Spleen (tissue), 11 donors: Measurements from ENCODE around the gene PKP4. TPM values are rescaled to one million over a fixed set of nuclear protein-coding genes. Genes with fewer than 3 reads are reported as not detected.

Source experiments
- DNase-seq: peaks from one replicate; pipeline ENCODE4 v3.0.0-alpha.2; 2020
- H3K27ac ChIP-seq, 8 donors: fragments of 200-600 bp; sonication (generic) in 7 of 8; 1 replicate in 4 of 8; 2 replicates in 4 of 8; pipeline versions ENCODE4 v1.5.0 to v1.8.0; 2016 to 2021; ENCODE audit warnings: inconsistent platforms in 4 of 8, mild to moderate bottlenecking in 4 of 8, moderate library complexity in 1 of 8
- H3K27me3 ChIP-seq, 7 donors: fragments of 200-600 bp; sonication (generic) in 6 of 7; replicated peaks in 1 of 7; 1 replicate in 4 of 7; 2 replicates in 3 of 7; pipeline versions ENCODE4 v1.5.0 to v1.8.0; 2016 to 2021; ENCODE audit warnings: inconsistent platforms in 3 of 7, mild to moderate bottlenecking in 1 of 7
- H3K36me3 ChIP-seq, 6 donors: fragments of 200-600 bp; sonication (generic) in 5 of 6; 1 replicate in 4 of 6; 2 replicates in 2 of 6; pipeline versions ENCODE4 v1.5.0 to v1.8.0; 2016 to 2021; ENCODE audit warnings: inconsistent platforms in 2 of 6
- H3K4me1 ChIP-seq, 6 donors: fragments of 200-600 bp; sonication (generic) in 5 of 6; 1 replicate in 3 of 6; 2 replicates in 3 of 6; pipeline versions ENCODE4 v1.5.0 to v1.8.0; 2016 to 2021; ENCODE audit warnings: inconsistent platforms in 3 of 6
- H3K4me3 ChIP-seq, 8 donors: fragments of 200-600 bp; sonication (generic) in 7 of 8; 1 replicate in 4 of 8; 2 replicates in 4 of 8; pipeline versions ENCODE4 v1.5.0 to v1.8.0; 2016 to 2021; ENCODE audit warnings: inconsistent platforms in 4 of 8, mild to moderate bottlenecking in 4 of 8, moderate library complexity in 2 of 8
- H3K9me3 ChIP-seq, 8 donors: fragments of 200-600 bp; sonication (generic) in 7 of 8; 1 replicate in 4 of 8; 2 replicates in 4 of 8; pipeline versions ENCODE4 v1.5.0 to v1.8.0; 2016 to 2021; ENCODE audit warnings: inconsistent platforms in 4 of 8
- CTCF ChIP-seq, 11 experiments: fragments of 200-600 bp in 7 of 11; fragments of 450-650 bp in 4 of 11; sonication (generic) in 4 of 11; IDR thresholded peaks in 8 of 11; conservative IDR thresholded peaks in 3 of 11; 1 replicate in 7 of 11; 2 replicates in 4 of 11; pipeline versions ENCODE4 v1.4.0 to v1.8.0; 2016 to 2021; ENCODE audit warnings: antibody characterized with exemption in 11 of 11, inconsistent platforms in 4 of 11, mild to moderate bottlenecking in 1 of 11
- POLR2A ChIP-seq, 3 donors: fragments of 450-650 bp; IDR thresholded peaks; one replicate each; pipeline ENCODE4 v1.5.1; 2017; ENCODE audit warnings: antibody characterized with exemption in 3 of 3, mild to moderate bottlenecking in 1 of 3
- POLR2AphosphoS5 ChIP-seq, 3 donors: sonication (generic); formaldehyde crosslinking; IDR thresholded peaks; one replicate each; pipeline ENCODE4 v1.5.1; 2017; ENCODE audit warnings: antibody characterized with exemption in 3 of 3
- WGBS, 5 donors: extraction: QIAGEN DNeasy Blood & Tissue Kit in 3 of 5; methylation state at CpG; one replicate each; pipeline versions ENCODE4 v1.1.5 to v1.1.7; 2013 to 2018; 5-methylcytosine and 5-hydroxymethylcytosine counted together
- intact Hi-C: fragments of 100-400 bp; cut with DNase I; formaldehyde crosslinking; loops from one replicate; pipeline ENCODE4 v1.15.0; 2023; ENCODE audit warnings: low total_unique reads
- polyA plus RNA-seq, 3 donors: library from polyadenylated mRNA; stranded (reverse); fragments of 200-250 nt; gene quantifications; one replicate each; pipeline ENCODE4 v1.2.1, GENCODE V29; 2013
- total RNA-seq, 7 donors: library from RNA; depleted of rRNA in 3 of 7; stranded (reverse); fragments of >200 nt in 3 of 7; fragmentation: NEBNext Ultra II Directional in 4 of 7; extraction: Animal tissue kit (Norgen Biotek cat#: 25700) in 4 of 7; gene quantifications; one replicate each; pipeline versions ENCODE4 v1.1.0 to v1.2.1, GENCODE V29; 2016 to 2021
- donor health status: healthy with polysubstance abuse.
- donor health status: DM: no; HTN: no; CAD: no; lungs with moderate emphysema.
- donor health status: DM: no; HTN: no; CAD: no.
- donor health status: Bipolar disorder and iron deficiency.
- donor health status: healthy.
- donor health status: DM: no; HTN: no; CAD: no.
- donor health status: DM: yes; HTN: yes; CAD: no.

The PKP4 gene
- total and polyA plus RNA-seq, 10 donors: 4.9 to 53.5 (median 29.2) TPM

DNA sequence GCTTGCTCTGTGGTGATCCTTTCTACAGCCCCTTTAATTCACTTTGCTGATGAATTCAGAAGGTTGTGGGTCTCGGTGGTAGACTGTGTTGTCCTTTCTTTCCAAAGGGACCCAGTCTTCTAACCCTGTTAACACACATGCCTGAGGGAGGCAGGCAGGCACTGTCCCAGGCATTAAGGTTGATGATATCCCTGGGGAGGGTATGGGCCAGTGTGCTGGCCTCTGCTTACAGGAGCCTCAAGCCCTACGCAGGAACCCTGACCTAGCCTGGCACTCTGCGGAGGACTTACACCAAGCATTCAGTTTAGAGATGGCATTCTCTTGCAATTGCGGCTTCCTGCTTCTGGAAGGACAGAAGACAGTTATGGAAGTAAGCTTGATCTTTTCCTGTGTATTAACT is 102.5 kb downstream of the PKP4 start:
- H3K4me1 ChIP-seq: no peaks in the 10 kb centered on the region
- no peaks in the 10 kb centered on the region for H3K9me3 ChIP-seq
- H3K4me3 ChIP-seq: no peak overlapping the region
- TF ChIP-seq POLR2AphosphoS5 (IDR thresholded peaks at IDR 0.05) (no peak), CTCF (IDR thresholded peaks at IDR 0.05 in 8 of 11, conservative IDR thresholded peaks at IDR 0.05 in 3 of 11) (no peak), POLR2A (IDR thresholded peaks at IDR 0.05) (no peak)
- no peaks in the 10 kb centered on the region for H3K36me3 ChIP-seq
- DNase-seq: no peak
- intact Hi-C loops: no loop called here
- no peaks in the 10 kb centered on the region for H3K27me3 ChIP-seq
- WGBS, 5 donors: 92 to 100% (median 98%) methylated on average over 4 of the region's 4 CpGs
- H3K27ac ChIP-seq: no peak overlapping the region

DNA sequence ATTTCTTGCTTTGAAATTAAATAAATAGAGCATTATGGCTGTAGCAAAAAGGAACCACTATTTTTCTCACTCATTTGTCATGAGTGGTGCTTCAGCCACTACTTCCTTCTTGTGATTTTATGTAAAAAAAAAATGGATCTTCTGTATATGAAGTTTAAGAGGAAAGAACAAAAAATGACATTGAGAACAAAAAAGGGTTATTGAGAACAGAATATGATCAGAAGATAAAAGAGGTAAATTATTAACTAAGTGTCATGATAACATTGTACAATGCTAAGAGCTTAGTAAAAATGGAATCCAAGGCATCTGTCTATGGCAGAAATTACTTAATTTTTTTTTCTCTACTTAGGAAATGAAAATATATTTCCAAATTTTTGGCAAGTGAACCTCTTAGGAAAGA is 103.5 kb downstream of the PKP4 start:
- Histone ChIP-seq H3K27ac (no peak overlapping the region), H3K27me3 (no peaks in the 10 kb centered on the region), H3K4me3 (no peak overlapping the region), H3K9me3 (no peaks in the 10 kb centered on the region), H3K36me3 (no peaks in the 10 kb centered on the region), H3K4me1 (no peaks in the 10 kb centered on the region)
- TF ChIP-seq POLR2A (IDR thresholded peaks at IDR 0.05): no peak
- no peak for TF ChIP-seq POLR2AphosphoS5 (IDR thresholded peaks at IDR 0.05)
- TF ChIP-seq CTCF (IDR thresholded peaks at IDR 0.05 in 8 of 11, conservative IDR thresholded peaks at IDR 0.05 in 3 of 11): no peak
- intact Hi-C loops: no loop called here
- DNase-seq: no peak

DNA sequence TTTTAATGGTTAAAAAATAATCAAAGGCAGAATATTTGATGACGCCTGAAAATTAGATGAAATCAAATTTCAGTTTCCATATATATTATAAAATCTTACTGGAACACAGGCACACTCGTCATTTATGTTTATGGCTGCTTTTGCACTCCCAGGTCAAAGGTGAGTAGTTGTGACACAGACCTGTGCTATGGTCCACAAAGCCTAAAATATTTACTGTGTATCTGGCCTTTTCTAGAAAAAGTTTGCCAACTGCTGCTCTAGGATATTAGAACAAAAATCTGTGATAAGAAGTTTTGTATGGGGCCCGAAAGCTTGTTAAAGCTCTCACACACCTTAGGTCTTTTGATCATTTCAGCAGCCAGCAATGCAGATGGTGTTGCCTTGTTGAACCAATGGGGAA is 104.3 kb downstream of the PKP4 start:
- H3K27ac ChIP-seq: no peak overlapping the region
- no peaks in the 10 kb centered on the region for H3K27me3 ChIP-seq
- no peak overlapping the region for H3K4me3 ChIP-seq
- WGBS, 5 donors: 95 to 98% (median 97%) methylated on average over 3 of the region's 3 CpGs
- H3K4me1 ChIP-seq: no peaks in the 10 kb centered on the region
- no peaks in the 10 kb centered on the region for H3K9me3 ChIP-seq
- no peak for DNase-seq
- intact Hi-C loops: no loop called here
- no peak for TF ChIP-seq CTCF (IDR thresholded peaks at IDR 0.05 in 8 of 11, conservative IDR thresholded peaks at IDR 0.05 in 3 of 11)
- no peak for TF ChIP-seq POLR2A (IDR thresholded peaks at IDR 0.05)
- no peak for TF ChIP-seq POLR2AphosphoS5 (IDR thresholded peaks at IDR 0.05)
- H3K36me3 ChIP-seq: no peaks in the 10 kb centered on the region

GRCh38 chr2:158567208-158567607 is 110.5 kb downstream of the PKP4 start:
- TF ChIP-seq POLR2AphosphoS5 (IDR thresholded peaks at IDR 0.05): no peak
- no peak for TF ChIP-seq POLR2A (IDR thresholded peaks at IDR 0.05)
- TF ChIP-seq CTCF (IDR thresholded peaks at IDR 0.05 in 8 of 11, conservative IDR thresholded peaks at IDR 0.05 in 3 of 11): no peak
- no peak for DNase-seq
- WGBS, 5 donors: 68 to 85% (median 74%) methylated on average over 2 of the region's 2 CpGs
- intact Hi-C loops: no loop called here
- H3K4me1 ChIP-seq: no peaks in the 10 kb centered on the region
- no peaks in the 10 kb centered on the region for H3K27me3 ChIP-seq
- H3K36me3 ChIP-seq: no peaks in the 10 kb centered on the region
- no peak overlapping the region for H3K27ac ChIP-seq
- no peak overlapping the region for H3K4me3 ChIP-seq
- peaks cover 0 to 15% (median 3%) of the 10 kb centered on the region in 8 donors for H3K9me3 ChIP-seq
